PC-3 (cell line): ENCODE measurements around the gene SP1. TPM values are rescaled to one million over a fixed set of nuclear protein-coding genes. Genes with fewer than 3 reads are reported as not detected.
"Not testable (repeated sequence)": the region's sequence is repeated elsewhere in the genome, so short reads cannot be mapped to it uniquely, and the experiment has no call there.

Experiments
- ATAC-seq: fragments of 200-7000 bp; cut with Tn5 transposase; 2 replicates; pipeline ENCODE4 v1.9.1; 2020; ENCODE audit warnings: mild to moderate bottlenecking, moderate library complexity
- BruUV-seq: library from RNA; stranded (reverse); fragments of 400-500 nt; replicated peaks from 2 replicates; lab custom pipeline; 2021; lab: Mats Ljungman, UMichigan
- CTCF ChIA-PET: fragments of 300-600 bp; sonication (Branson Sonifier 250); formaldehyde crosslinking; loops from one replicate; lab custom pipeline; 2022; ENCODE audit warnings: antibody characterized with exemption; lab: Charles Lee
- POLR2A ChIA-PET: fragments of 300-600 bp; sonication (Branson Sonifier 250); formaldehyde crosslinking; loops from one replicate; lab custom pipeline; 2022; ENCODE audit warnings: antibody characterized with exemption; ENCODE audit not compliant: unreplicated experiment; lab: Charles Lee
- DNase-seq: peaks from one replicate; pipeline ENCODE4 v3.0.0-alpha.2; 2015
- H2AFZ ChIP-seq: fragments of 300-600 bp; sonication (generic); 2 replicates; pipeline ENCODE4 v1.6.0; 2016; ENCODE audit warnings: antibody characterized with exemption, low read length
- H3F3A ChIP-seq: fragments of 300-600 bp; sonication (generic); one replicate; pipeline ENCODE4 v1.6.0; 2017; ENCODE audit warnings: antibody characterized with exemption, low read length, control low read depth, mild to moderate bottlenecking; ENCODE audit not compliant: unreplicated experiment
- H3K27ac ChIP-seq: fragments of 300-600 bp; sonication (generic); 2 replicates; pipeline ENCODE4 v1.5.1; 2016; ENCODE audit warnings: mild to moderate bottlenecking, low read length
- H3K27me3 ChIP-seq: fragments of 300-600 bp; sonication (generic); 2 replicates; pipeline ENCODE4 v1.6.1; 2016; ENCODE audit warnings: low read length, mixed read lengths
- H3K36me3 ChIP-seq: fragments of 300-600 bp; sonication (generic); 2 replicates; pipeline ENCODE4 v1.6.1; 2016; ENCODE audit warnings: low read depth, mixed run types, low read length, mixed read lengths
- H3K4me1 ChIP-seq: fragments of 300-600 bp; sonication (generic); 2 replicates; pipeline ENCODE4 v1.5.1; 2016; ENCODE audit warnings: low read length; ENCODE audit not compliant: insufficient read depth
- H3K4me2 ChIP-seq: fragments of 300-600 bp; sonication (generic); 2 replicates; pipeline ENCODE4 v1.6.0; 2016; ENCODE audit warnings: low read length
- H3K4me3 ChIP-seq: fragments of 300-600 bp; sonication (generic); 2 replicates; pipeline ENCODE4 v1.5.1; 2016; ENCODE audit warnings: mild to moderate bottlenecking, low read length, mixed read lengths
- H3K79me2 ChIP-seq: fragments of 300-600 bp; sonication (generic); 2 replicates; pipeline ENCODE4 v1.6.1; 2017; ENCODE audit warnings: low read length, mixed read lengths
- H3K9ac ChIP-seq: fragments of 300-600 bp; sonication (generic); 2 replicates; pipeline ENCODE4 v1.6.0; 2016; ENCODE audit warnings: mild to moderate bottlenecking, low read length
- H3K9me2 ChIP-seq: fragments of 300-600 bp; sonication (generic); replicated peaks from 2 replicates; pipeline ENCODE4 v1.6.1; 2016; ENCODE audit warnings: mixed run types, low read length, mixed read lengths
- H3K9me3 ChIP-seq: fragments of 300-600 bp; sonication (generic); 2 replicates; pipeline ENCODE4 v1.6.1; 2016; ENCODE audit warnings: low read length, mixed read lengths
- H4K20me1 ChIP-seq: fragments of 300-600 bp; sonication (generic); 2 replicates; pipeline ENCODE4 v1.6.1; 2016; ENCODE audit warnings: low read length, mixed read lengths
- EZH2 ChIP-seq: fragments of 300-600 bp; sonication (generic); IDR thresholded peaks from one replicate; pipeline ENCODE4 v1.6.1; 2017; ENCODE audit warnings: antibody characterized with exemption, mild to moderate bottlenecking, low read length; ENCODE audit not compliant: unreplicated experiment
- EZH2phosphoT487 ChIP-seq: fragments of 300-600 bp; sonication (generic); IDR thresholded peaks from 2 replicates; pipeline ENCODE4 v1.6.1; 2018; ENCODE audit warnings: mild to moderate bottlenecking, antibody characterized with exemption, low read length, borderline replicate concordance
- intact Hi-C: fragments of 100-400 bp; cut with micrococcal nuclease; formaldehyde crosslinking; loops from 2 replicates; pipeline ENCODE4 v1.9.0; 2023
- total RNA-seq: library from RNA; depleted of rRNA; stranded (reverse); fragments of >200 nt; gene quantifications from 2 replicates; pipeline ENCODE4 v1.2.3, GENCODE V29; 2014
- TF ChIP-seq, protein P1 (sequence below): fragments of 300-600 bp; sonication (generic); conservative IDR thresholded peaks from 2 replicates; pipeline ENCODE4 v1.5.1; 2017; ENCODE audit warnings: antibody characterized with exemption, low read depth, mild to moderate bottlenecking, low read length

Gene SP1
- total RNA-seq, 1 experiment from 2014 or later = 49.7 TPM

DNA sequence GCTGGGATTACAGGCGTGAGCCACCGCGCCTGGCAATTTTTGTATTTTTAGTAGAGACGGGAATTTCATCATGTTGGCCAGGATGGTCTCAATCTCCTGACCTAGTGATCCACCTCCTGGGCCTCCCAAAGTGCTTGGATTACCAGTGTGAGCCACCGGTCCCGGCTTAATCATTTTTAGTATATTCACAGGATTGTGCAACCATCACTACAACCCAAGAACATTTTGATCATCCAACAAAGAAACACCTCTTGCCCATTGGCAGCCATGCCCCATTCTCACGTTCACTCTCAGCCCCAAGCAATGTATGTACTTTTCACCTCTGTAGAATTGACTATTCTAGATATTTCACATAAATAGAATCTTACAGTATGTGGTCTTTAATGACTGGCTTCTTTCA is 19.9 kb downstream of the SP1 start:
- no peak overlapping the region for H3K4me3 ChIP-seq
- ChIA-PET POLR2A (no interaction called here), CTCF (no interaction called here)
- peaks cover 56% of the 10 kb centered on the region for H3K79me2 ChIP-seq
- peaks cover 8% of the 10 kb centered on the region; the same call in 1 of the 2 replicates for H3K36me3 ChIP-seq
- no peaks in the 10 kb centered on the region for H3F3A ChIP-seq
- no TSS peak for BruUV-seq
- H3K27ac ChIP-seq = no peak overlapping the region
- H3K9ac ChIP-seq = no peak overlapping the region
- no peak overlapping the region for H3K4me2 ChIP-seq
- H3K27me3 ChIP-seq = no peaks in the 10 kb centered on the region
- no peaks in the 10 kb centered on the region for H4K20me1 ChIP-seq
- ATAC-seq (no peak), DNase-seq (no peak)
- H2AFZ ChIP-seq = no peak overlapping the region
- intact Hi-C loops = no loop called here
- H3K9me2 ChIP-seq = no peaks in the 10 kb centered on the region
- no peaks in the 10 kb centered on the region for H3K4me1 ChIP-seq
- no peaks in the 10 kb centered on the region for H3K9me3 ChIP-seq
- TF ChIP-seq EZH2phosphoT487 (no peak), EZH2 (no peak)
- TF ChIP-seq, protein P1, sequence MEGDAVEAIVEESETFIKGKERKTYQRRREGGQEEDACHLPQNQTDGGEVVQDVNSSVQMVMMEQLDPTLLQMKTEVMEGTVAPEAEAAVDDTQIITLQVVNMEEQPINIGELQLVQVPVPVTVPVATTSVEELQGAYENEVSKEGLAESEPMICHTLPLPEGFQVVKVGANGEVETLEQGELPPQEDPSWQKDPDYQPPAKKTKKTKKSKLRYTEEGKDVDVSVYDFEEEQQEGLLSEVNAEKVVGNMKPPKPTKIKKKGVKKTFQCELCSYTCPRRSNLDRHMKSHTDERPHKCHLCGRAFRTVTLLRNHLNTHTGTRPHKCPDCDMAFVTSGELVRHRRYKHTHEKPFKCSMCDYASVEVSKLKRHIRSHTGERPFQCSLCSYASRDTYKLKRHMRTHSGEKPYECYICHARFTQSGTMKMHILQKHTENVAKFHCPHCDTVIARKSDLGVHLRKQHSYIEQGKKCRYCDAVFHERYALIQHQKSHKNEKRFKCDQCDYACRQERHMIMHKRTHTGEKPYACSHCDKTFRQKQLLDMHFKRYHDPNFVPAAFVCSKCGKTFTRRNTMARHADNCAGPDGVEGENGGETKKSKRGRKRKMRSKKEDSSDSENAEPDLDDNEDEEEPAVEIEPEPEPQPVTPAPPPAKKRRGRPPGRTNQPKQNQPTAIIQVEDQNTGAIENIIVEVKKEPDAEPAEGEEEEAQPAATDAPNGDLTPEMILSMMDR = no peak

DNA sequence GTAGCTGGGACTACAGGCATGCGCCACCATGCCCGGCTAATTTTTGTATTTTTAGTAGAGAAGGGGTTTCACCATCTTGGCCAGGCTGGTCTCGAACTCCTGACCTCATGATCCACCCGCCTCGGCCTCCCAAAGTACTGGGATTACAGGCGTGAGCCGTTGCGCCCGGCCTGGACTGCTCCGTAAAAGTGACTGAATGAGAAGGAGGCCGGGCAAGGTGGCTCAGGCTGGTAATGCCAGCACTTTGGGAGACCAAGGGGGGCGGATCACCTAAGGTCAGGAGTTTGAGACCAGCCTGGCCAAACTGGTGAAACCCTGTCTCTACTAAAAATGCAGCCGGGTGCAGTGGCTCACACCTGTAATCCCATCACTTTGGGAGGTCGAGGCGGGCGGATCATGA is 22.4 kb downstream of the SP1 start:
- H2AFZ ChIP-seq, H4K20me1 ChIP-seq, H3K9me3 ChIP-seq, intact Hi-C loops, H3K9me2 ChIP-seq, POLR2A ChIA-PET, H3K4me2 ChIP-seq, H3K4me3 ChIP-seq, H3K36me3 ChIP-seq, CTCF ChIA-PET, H3K4me1 ChIP-seq, ATAC-seq, H3K27me3 ChIP-seq, BruUV-seq, H3F3A ChIP-seq, DNase-seq, H3K9ac ChIP-seq, H3K27ac ChIP-seq: not testable (repeated sequence)
- peaks cover 35% of the 10 kb centered on the region for H3K79me2 ChIP-seq

DNA sequence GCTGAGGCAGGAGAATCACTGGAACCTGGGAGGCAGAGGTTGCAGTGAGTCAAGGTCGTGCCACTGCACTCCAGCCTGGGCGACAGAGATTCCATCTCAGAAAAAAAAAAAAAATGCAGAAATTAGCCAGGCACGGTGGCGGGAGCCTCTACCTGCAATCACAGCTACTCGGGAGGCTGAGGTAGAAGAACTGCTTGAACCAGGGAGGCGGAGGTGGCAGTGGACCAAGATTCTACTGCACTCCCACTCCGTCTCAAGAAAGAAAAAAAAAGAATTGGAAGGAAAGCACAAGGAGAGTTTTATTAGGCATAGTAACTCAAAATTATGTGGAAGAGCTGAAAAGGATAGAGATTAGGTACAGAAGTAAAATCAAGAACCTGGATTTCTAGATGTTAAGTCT is 22.9 kb downstream of the SP1 start:
- POLR2A ChIA-PET = no interaction called here
- no peaks in the 10 kb centered on the region for H3K27me3 ChIP-seq
- CTCF ChIA-PET = no interaction called here

More for the DNA sequence above, 22.9 kb downstream of the SP1 start:
- Histone ChIP-seq H3K4me2 (no peak overlapping the region), H3F3A (no peaks in the 10 kb centered on the region), H3K9ac (no peak overlapping the region), H3K79me2 (peaks cover 31% of the 10 kb centered on the region), H3K36me3 (peaks cover 8% of the 10 kb centered on the region; the same call in 1 of the 2 replicates), H2AFZ (no peak overlapping the region), H3K4me1 (no peaks in the 10 kb centered on the region), H3K9me3 (no peaks in the 10 kb centered on the region), H4K20me1 (no peaks in the 10 kb centered on the region), H3K9me2 (no peaks in the 10 kb centered on the region), H3K4me3 (no peak overlapping the region), H3K27ac (no peak overlapping the region)
- BruUV-seq = no TSS peak
- TF ChIP-seq, protein P1 = no peak
- no peak for TF ChIP-seq EZH2phosphoT487
- TF ChIP-seq EZH2 = no peak
- intact Hi-C loops = no loop called here
- no peak for DNase-seq
- ATAC-seq = no peak
